ENCODE results near the gene LZIC.

LZIC gene

GRCh38 chr1:9912264-9912936, 30.8 kb downstream of the LZIC start:
- H3K4me3 ChIP-seq (ENCODE audit: control insufficient read depth in 1 of 7, extremely low read depth in 1 of 7, insufficient read depth in 4 of 7, low read depth in 2 of 7, low read length in 6 of 7) = no peak overlapping the region
- H3K4me1 ChIP-seq (ENCODE audit: control extremely low read depth in 1 of 4, control insufficient read depth in 4 of 4, insufficient read depth in 4 of 4, low read length in 3 of 4) = peaks cover 2 to 36% (median 14%) of the 10 kb centered on the region in 4 experiments
- no peaks in the 10 kb centered on the region for H3K27me3 ChIP-seq (replicated peaks in 2 of 5; ENCODE audit: control insufficient read depth in 4 of 5, insufficient read depth in 5 of 5, low read length in 4 of 5)
- no peaks in the 10 kb centered on the region for H3K36me3 ChIP-seq (ENCODE audit: control insufficient read depth in 4 of 4, insufficient read depth in 4 of 4, low read length in 3 of 4)
- no peak overlapping the region for H3K27ac ChIP-seq (ENCODE audit: insufficient read depth in 1 of 2, low read depth in 1 of 2, low read length in 2 of 2, poor library complexity in 1 of 2, severe bottlenecking in 2 of 2)
- WGBS (ENCODE audit: insufficient coverage) = 93% methylated on average over 10 of the region's 12 CpGs
- H3K9me3 ChIP-seq (ENCODE audit: control extremely low read depth in 1 of 5, control insufficient read depth in 4 of 5, insufficient read depth in 2 of 5, low read depth in 1 of 5, low read length in 4 of 5) = no peaks in the 10 kb centered on the region
- DNase-seq = no peak
- ChIA-PET CTCF (interaction anchor here (1.1 to 12.5 kb wide), 4 partner anchors 13 to 191 kb away, joined by 3 to 129 read pairs (median 13); no protein-coding TSS in a partner anchor), POLR2A (no interaction called here)

GRCh38 chr1:9910423-9911178, 32.6 kb downstream of the LZIC start:
- POLR2A ChIA-PET = interaction anchor here (0.6 to 1.0 kb wide), 3 partner anchors 18 to 43 kb away, joined by 3 to 5 read pairs (median 4); no protein-coding TSS in a partner anchor
- WGBS (ENCODE audit: insufficient coverage) = 0% methylated on average over 44 of the region's 45 CpGs

GRCh38 chr1:9910076-9910422, 33.1 kb downstream of the LZIC start, which contains the start of gene CTNNBIP1:
CTNNBIP1 (minus strand) TSS chr1:9910269; CDS start chr1:9872064, 38,205 bp downstream.
- no peaks in the 10 kb centered on the region for H3K9me3 ChIP-seq (ENCODE audit: control extremely low read depth in 1 of 5, control insufficient read depth in 4 of 5, insufficient read depth in 2 of 5, low read depth in 1 of 5, low read length in 4 of 5)
- CTCF ChIA-PET = no interaction called here
- peak within 1 kb of the TSS; percentile 82 to 96 (median 91) for H3K4me3 ChIP-seq (ENCODE audit: control insufficient read depth in 1 of 7, extremely low read depth in 1 of 7, insufficient read depth in 4 of 7, low read depth in 2 of 7, low read length in 6 of 7)
- no peaks in the 10 kb centered on the region for H3K27me3 ChIP-seq (replicated peaks in 2 of 5; ENCODE audit: control insufficient read depth in 4 of 5, insufficient read depth in 5 of 5, low read length in 4 of 5)
- WGBS (ENCODE audit: insufficient coverage) = 1% methylated on average over 12 of the region's 55 CpGs
- H3K36me3 ChIP-seq (ENCODE audit: control insufficient read depth in 4 of 4, insufficient read depth in 4 of 4, low read length in 3 of 4) = no peaks in the 10 kb centered on the region
- peak within 1 kb of the TSS; percentile 69 to 86 for H3K27ac ChIP-seq (ENCODE audit: insufficient read depth in 1 of 2, low read depth in 1 of 2, low read length in 2 of 2, poor library complexity in 1 of 2, severe bottlenecking in 2 of 2)
- POLR2A ChIA-PET = interaction anchor here (0.8 to 1.0 kb wide), 2 partner anchors 17 to 42 kb away, joined by 3 to 5 read pairs; no protein-coding TSS in a partner anchor
- peaks cover 2 to 46% (median 16%) of the 10 kb centered on the region in 4 experiments for H3K4me1 ChIP-seq (ENCODE audit: control extremely low read depth in 1 of 4, control insufficient read depth in 4 of 4, insufficient read depth in 4 of 4, low read length in 3 of 4)
- DNase-seq = no peak

More at GRCh38 chr1:9910423-9911178, 32.6 kb downstream of the LZIC start:
- no peaks in the 10 kb centered on the region for H3K27me3 ChIP-seq (replicated peaks in 2 of 5; ENCODE audit: control insufficient read depth in 4 of 5, insufficient read depth in 5 of 5, low read length in 4 of 5)
- CTCF ChIA-PET = interaction anchor here (0.6 to 12.5 kb wide), 3 partner anchors 18 to 34 kb away, joined by 3 to 129 read pairs (median 4); no protein-coding TSS in a partner anchor
- peak; percentile 99 for DNase-seq
- no peaks in the 10 kb centered on the region for H3K36me3 ChIP-seq (ENCODE audit: control insufficient read depth in 4 of 4, insufficient read depth in 4 of 4, low read length in 3 of 4)
- peak overlapping the region; percentile 71 to 96 (median 85) for H3K4me3 ChIP-seq (ENCODE audit: control insufficient read depth in 1 of 7, extremely low read depth in 1 of 7, insufficient read depth in 4 of 7, low read depth in 2 of 7, low read length in 6 of 7)
- peaks cover 2 to 42% (median 14%) of the 10 kb centered on the region in 4 experiments for H3K4me1 ChIP-seq (ENCODE audit: control extremely low read depth in 1 of 4, control insufficient read depth in 4 of 4, insufficient read depth in 4 of 4, low read length in 3 of 4)
- no peaks in the 10 kb centered on the region for H3K9me3 ChIP-seq (ENCODE audit: control extremely low read depth in 1 of 5, control insufficient read depth in 4 of 5, insufficient read depth in 2 of 5, low read depth in 1 of 5, low read length in 4 of 5)
- peak overlapping the region; percentile 69 to 86 for H3K27ac ChIP-seq (ENCODE audit: insufficient read depth in 1 of 2, low read depth in 1 of 2, low read length in 2 of 2, poor library complexity in 1 of 2, severe bottlenecking in 2 of 2)

- DNase-seq = peak in 2 of 3 donors; percentile 46 to 47
- Histone ChIP-seq H3K4me3 (ENCODE audit: control insufficient read depth in 1 of 7, extremely low read depth in 1 of 7, insufficient read depth in 4 of 7, low read depth in 2 of 7, low read length in 6 of 7) (peak overlapping the region; percentile 46 to 91 (median 82)), H3K36me3 (ENCODE audit: control insufficient read depth in 4 of 4, insufficient read depth in 4 of 4, low read length in 3 of 4) (no peaks in the 10 kb centered on the region), H3K27me3 (replicated peaks in 2 of 5; ENCODE audit: control insufficient read depth in 4 of 5, insufficient read depth in 5 of 5, low read length in 4 of 5) (no peaks in the 10 kb centered on the region), H3K4me1 (ENCODE audit: control extremely low read depth in 1 of 4, control insufficient read depth in 4 of 4, insufficient read depth in 4 of 4, low read length in 3 of 4) (peaks cover 2 to 49% (median 19%) of the 10 kb centered on the region in 4 experiments), H3K9me3 (ENCODE audit: control extremely low read depth in 1 of 5, control insufficient read depth in 4 of 5, insufficient read depth in 2 of 5, low read depth in 1 of 5, low read length in 4 of 5) (no peaks in the 10 kb centered on the region), H3K27ac (ENCODE audit: insufficient read depth in 1 of 2, low read depth in 1 of 2, low read length in 2 of 2, poor library complexity in 1 of 2, severe bottlenecking in 2 of 2) (peak overlapping the region; percentile 15 to 79)
- ChIA-PET CTCF (interaction anchor here (0.5 to 1.3 kb wide), 2 partner anchors 35 to 39 kb away, joined by 4 read pairs; no protein-coding TSS in a partner anchor), POLR2A (interaction anchor here (0.5 to 1.1 kb wide), 2 partner anchors 19 to 44 kb away, joined by 3 to 5 read pairs; no protein-coding TSS in a partner anchor)
- 0% methylated on average over 41 of the region's 47 CpGs for WGBS (ENCODE audit: insufficient coverage)
Measured at GRCh38 chr1:9909234-9910046, 33.8 kb downstream of the LZIC start.

- DNase-seq = no peak
- no peak overlapping the region for H3K27ac ChIP-seq (ENCODE audit: insufficient read depth in 1 of 2, low read depth in 1 of 2, low read length in 2 of 2, poor library complexity in 1 of 2, severe bottlenecking in 2 of 2)
- 66% methylated on average over 4 of the region's 4 CpGs for WGBS (ENCODE audit: insufficient coverage)
- no peaks in the 10 kb centered on the region for H3K36me3 ChIP-seq (ENCODE audit: control insufficient read depth in 4 of 4, insufficient read depth in 4 of 4, low read length in 3 of 4)
- peak overlapping the region in 6 of 7 experiments; percentile 46 to 91 (median 81) for H3K4me3 ChIP-seq (ENCODE audit: control insufficient read depth in 1 of 7, extremely low read depth in 1 of 7, insufficient read depth in 4 of 7, low read depth in 2 of 7, low read length in 6 of 7)
- H3K4me1 ChIP-seq (ENCODE audit: control extremely low read depth in 1 of 4, control insufficient read depth in 4 of 4, insufficient read depth in 4 of 4, low read length in 3 of 4) = peaks cover 2 to 49% (median 19%) of the 10 kb centered on the region in 4 experiments
- POLR2A ChIA-PET = interaction anchor here (0.5 to 1.1 kb wide), 2 partner anchors 19 to 45 kb away, joined by 3 to 5 read pairs; no protein-coding TSS in a partner anchor
- H3K9me3 ChIP-seq (ENCODE audit: control extremely low read depth in 1 of 5, control insufficient read depth in 4 of 5, insufficient read depth in 2 of 5, low read depth in 1 of 5, low read length in 4 of 5) = no peaks in the 10 kb centered on the region
- no peaks in the 10 kb centered on the region for H3K27me3 ChIP-seq (replicated peaks in 2 of 5; ENCODE audit: control insufficient read depth in 4 of 5, insufficient read depth in 5 of 5, low read length in 4 of 5)
- CTCF ChIA-PET = interaction anchor here (0.7 to 1.3 kb wide), 2 partner anchors 34 to 176 kb away, joined by 3 to 4 read pairs; no protein-coding TSS in a partner anchor
Measured at GRCh38 chr1:9908871-9909233, 34.3 kb downstream of the LZIC start.

GRCh38 chr1:9907441-9907840, 35.8 kb downstream of the LZIC start:
- H3K4me1 ChIP-seq (ENCODE audit: control extremely low read depth in 1 of 4, control insufficient read depth in 4 of 4, insufficient read depth in 4 of 4, low read length in 3 of 4) = peaks cover 2 to 48% (median 19%) of the 10 kb centered on the region in 4 experiments
- ChIA-PET POLR2A (no interaction called here), CTCF (interaction anchor here (1.4 to 3.5 kb wide), 3 partner anchors 12 to 38 kb away, joined by 3 to 20 read pairs (median 4); no protein-coding TSS in a partner anchor)
- H3K36me3 ChIP-seq (ENCODE audit: control insufficient read depth in 4 of 4, insufficient read depth in 4 of 4, low read length in 3 of 4) = no peaks in the 10 kb centered on the region
- no peak overlapping the region for H3K27ac ChIP-seq (ENCODE audit: insufficient read depth in 1 of 2, low read depth in 1 of 2, low read length in 2 of 2, poor library complexity in 1 of 2, severe bottlenecking in 2 of 2)
- H3K9me3 ChIP-seq (ENCODE audit: control extremely low read depth in 1 of 5, control insufficient read depth in 4 of 5, insufficient read depth in 2 of 5, low read depth in 1 of 5, low read length in 4 of 5) = no peaks in the 10 kb centered on the region
- no peaks in the 10 kb centered on the region for H3K27me3 ChIP-seq (replicated peaks in 2 of 5; ENCODE audit: control insufficient read depth in 4 of 5, insufficient read depth in 5 of 5, low read length in 4 of 5)
- no peak for DNase-seq
- WGBS (ENCODE audit: insufficient coverage) = 84% methylated on average over 3 of the region's 5 CpGs
- no peak overlapping the region for H3K4me3 ChIP-seq (ENCODE audit: control insufficient read depth in 1 of 7, extremely low read depth in 1 of 7, insufficient read depth in 4 of 7, low read depth in 2 of 7, low read length in 6 of 7)
